Measurements from ENCODE around the gene CDH11. TPM values are rescaled to one million over a fixed set of nuclear protein-coding genes. Genes with fewer than 3 reads are reported as not detected.

The CDH11 gene
- total RNA-seq, 4 donors from 2014 or later: 13.0 to 37.7 (median 27.8) TPM

- no peak for DNase-seq
- H3K27me3 ChIP-seq: no peaks in the 10 kb centered on the region
- TF ChIP-seq POLR2A (IDR thresholded peaks at IDR 0.05): no peak
- no peak for TF ChIP-seq CTCF (IDR thresholded peaks at IDR 0.05)
- no peaks in the 10 kb centered on the region for H3K4me1 ChIP-seq
- no peaks in the 10 kb centered on the region for H3K9me3 ChIP-seq
- intact Hi-C loops (cut with DNase I): no loop called here
- WGBS, 2 donors: 84 to 95% methylated on average over 5 of the region's 5 CpGs
- H3K4me3 ChIP-seq (replicated peaks in 1 of 3): no peak overlapping the region
- H3K36me3 ChIP-seq: no peaks in the 10 kb centered on the region
- H3K27ac ChIP-seq: no peak overlapping the region
Measured at GRCh38 chr16:65041667-65042066, 80.2 kb downstream of the CDH11 start.

- no peaks in the 10 kb centered on the region for H3K4me1 ChIP-seq
- H3K36me3 ChIP-seq: no peaks in the 10 kb centered on the region
- TF ChIP-seq CTCF (IDR thresholded peaks at IDR 0.05): no peak
- no peak for TF ChIP-seq POLR2A (IDR thresholded peaks at IDR 0.05)
- 27 to 28% methylated on average over 9 of the region's 9 CpGs for WGBS, 2 donors
- no peaks in the 10 kb centered on the region for H3K9me3 ChIP-seq
- no peaks in the 10 kb centered on the region for H3K27me3 ChIP-seq
- no peak overlapping the region for H3K4me3 ChIP-seq (replicated peaks in 1 of 3)
- no peak overlapping the region for H3K27ac ChIP-seq
- DNase-seq: no peak
- intact Hi-C loops (cut with DNase I): no loop called here
Measured at GRCh38 chr16:65038100-65038499, 83.8 kb downstream of the CDH11 start.

GRCh38 chr16:65037556-65037955 lies 84.3 kb downstream of the CDH11 start:
- no peak for DNase-seq
- intact Hi-C loops (cut with DNase I): no loop called here
- H3K27ac ChIP-seq: no peak overlapping the region
- no peaks in the 10 kb centered on the region for H3K27me3 ChIP-seq
- H3K9me3 ChIP-seq: no peaks in the 10 kb centered on the region
- no peak overlapping the region for H3K4me3 ChIP-seq (replicated peaks in 1 of 3)
- no peaks in the 10 kb centered on the region for H3K36me3 ChIP-seq
- no peaks in the 10 kb centered on the region for H3K4me1 ChIP-seq
- WGBS, 2 donors: 41 to 65% methylated on average over 4 of the region's 4 CpGs
- no peak for TF ChIP-seq CTCF (IDR thresholded peaks at IDR 0.05)
- TF ChIP-seq POLR2A (IDR thresholded peaks at IDR 0.05): no peak

- intact Hi-C loops (cut with DNase I): no loop called here
- no peak for DNase-seq
- Histone ChIP-seq H3K4me1 (no peaks in the 10 kb centered on the region), H3K27me3 (no peaks in the 10 kb centered on the region), H3K27ac (no peak overlapping the region), H3K36me3 (no peaks in the 10 kb centered on the region), H3K4me3 (replicated peaks in 1 of 3) (no peak overlapping the region), H3K9me3 (no peaks in the 10 kb centered on the region)
- TF ChIP-seq POLR2A (IDR thresholded peaks at IDR 0.05) (no peak), CTCF (IDR thresholded peaks at IDR 0.05) (no peak)
- WGBS, 2 donors: 45 to 61% methylated on average over 7 to 8 of the region's 8 CpGs
Measured at GRCh38 chr16:65034915-65035314, 86.9 kb downstream of the CDH11 start.

- Histone ChIP-seq H3K4me3 (replicated peaks in 1 of 3) (no peak overlapping the region), H3K9me3 (no peaks in the 10 kb centered on the region), H3K4me1 (no peaks in the 10 kb centered on the region), H3K27ac (no peak overlapping the region), H3K27me3 (no peaks in the 10 kb centered on the region), H3K36me3 (no peaks in the 10 kb centered on the region)
- intact Hi-C loops (cut with DNase I): no loop called here
- WGBS, 2 donors: 86 to 93% methylated on average over 2 of the region's 2 CpGs
- no peak for DNase-seq
- no peak for TF ChIP-seq CTCF (IDR thresholded peaks at IDR 0.05)
- no peak for TF ChIP-seq POLR2A (IDR thresholded peaks at IDR 0.05)
Measured at GRCh38 chr16:65032387-65032786, 89.5 kb downstream of the CDH11 start.

All from thyroid gland (tissue), 4 donors.